ENCODE results near the gene LY6G5C. TPM values are rescaled to one million over a fixed set of nuclear protein-coding genes. Genes with fewer than 3 reads are reported as not detected.

Gene LY6G5C
- total and polyA plus RNA-seq, 5 donors from 2014 or later = 3.1 to 19.9 (median 11.4) TPM

GRCh38 chr6:31661262-31662123 is 19.4 kb downstream of the LY6G5C start:
- Histone ChIP-seq H3K4me1 (ENCODE audit: control insufficient read depth, insufficient read depth, low read length, poor library complexity, severe bottlenecking) (peaks cover 75% of the 10 kb centered on the region), H3K9me3 (ENCODE audit: control insufficient read depth in 2 of 2, low read length in 2 of 2) (no peaks in the 10 kb centered on the region), H3K4me3 (ENCODE audit: low read depth, low read length) (peak overlapping the region; percentile 76), H3K27ac (ENCODE audit: insufficient read depth, low read length, poor library complexity, severe bottlenecking) (peak overlapping the region; percentile 76), H3K36me3 (ENCODE audit: control insufficient read depth, insufficient read depth, low read length) (peaks cover 18% of the 10 kb centered on the region), H3K27me3 (ENCODE audit: control insufficient read depth, insufficient read depth, low read length) (no peaks in the 10 kb centered on the region)
- H3K27ac Mint-ChIP-seq = peak overlapping the region; percentile 90 to 94 (median 93)
- H3K9me3 Mint-ChIP-seq = no peaks in the 10 kb centered on the region
- H3K27me3 Mint-ChIP-seq = no peaks in the 10 kb centered on the region
- no peak for ATAC-seq (ENCODE audit: low read depth in 2 of 2)
- peak overlapping the region; percentile 92 to 99 (median 96) for H3K4me3 Mint-ChIP-seq
- peaks cover 0 to 87% (median 60%) of the 10 kb centered on the region in 4 donors for H3K4me1 Mint-ChIP-seq
- no peak for DNase-seq
- peaks cover 12% of the 10 kb centered on the region for H3K36me3 Mint-ChIP-seq

GRCh38 chr6:31660381-31661261 is 20.2 kb downstream of the LY6G5C start, which contains the start of gene C6orf47:
C6orf47 (minus strand) TSS chr6:31660778; CDS start chr6:31659947, 831 bp downstream.
- peak; percentile 70 to 85 (median 72) for DNase-seq
- H3K9me3 Mint-ChIP-seq = no peaks in the 10 kb centered on the region
- H3K4me3 Mint-ChIP-seq = peak within 1 kb of the TSS; percentile 92 to 99 (median 96)
- peak; percentile 65 to 70 for ATAC-seq (ENCODE audit: low read depth in 2 of 2)
- no peaks in the 10 kb centered on the region for H3K9me3 ChIP-seq (ENCODE audit: control insufficient read depth in 2 of 2, low read length in 2 of 2)
- peaks cover 0 to 88% (median 58%) of the 10 kb centered on the region in 4 donors for H3K4me1 Mint-ChIP-seq
- H3K27me3 ChIP-seq (ENCODE audit: control insufficient read depth, insufficient read depth, low read length) = no peaks in the 10 kb centered on the region
- peak within 1 kb of the TSS; percentile 93 to 95 (median 94) for H3K27ac Mint-ChIP-seq
- H3K27ac ChIP-seq (ENCODE audit: insufficient read depth, low read length, poor library complexity, severe bottlenecking) = peak within 1 kb of the TSS; percentile 76
- peak within 1 kb of the TSS; percentile 90 for H3K4me3 ChIP-seq (ENCODE audit: low read depth, low read length)
- peaks cover 70% of the 10 kb centered on the region for H3K4me1 ChIP-seq (ENCODE audit: control insufficient read depth, insufficient read depth, low read length, poor library complexity, severe bottlenecking)
- no peaks in the 10 kb centered on the region for H3K27me3 Mint-ChIP-seq
- H3K36me3 Mint-ChIP-seq = peaks cover 17% of the 10 kb centered on the region
- peaks cover 22% of the 10 kb centered on the region for H3K36me3 ChIP-seq (ENCODE audit: control insufficient read depth, insufficient read depth, low read length)

- peak overlapping the region; percentile 92 to 99 (median 96) for H3K4me3 Mint-ChIP-seq
- no peaks in the 10 kb centered on the region for H3K27me3 ChIP-seq (ENCODE audit: control insufficient read depth, insufficient read depth, low read length)
- no peaks in the 10 kb centered on the region for H3K27me3 Mint-ChIP-seq
- peak overlapping the region; percentile 90 for H3K4me3 ChIP-seq (ENCODE audit: low read depth, low read length)
- peaks cover 20% of the 10 kb centered on the region for H3K36me3 Mint-ChIP-seq
- ATAC-seq (ENCODE audit: low read depth in 2 of 2) (peak; percentile 38 to 48), DNase-seq (peak in 2 of 3 donors; percentile 21 to 72)
- peaks cover 0 to 90% (median 57%) of the 10 kb centered on the region in 4 donors for H3K4me1 Mint-ChIP-seq
- H3K36me3 ChIP-seq (ENCODE audit: control insufficient read depth, insufficient read depth, low read length) = peaks cover 22% of the 10 kb centered on the region
- H3K4me1 ChIP-seq (ENCODE audit: control insufficient read depth, insufficient read depth, low read length, poor library complexity, severe bottlenecking) = peaks cover 70% of the 10 kb centered on the region
- peak overlapping the region; percentile 76 for H3K27ac ChIP-seq (ENCODE audit: insufficient read depth, low read length, poor library complexity, severe bottlenecking)
- no peaks in the 10 kb centered on the region for H3K9me3 Mint-ChIP-seq
- peak overlapping the region; percentile 93 to 95 (median 94) for H3K27ac Mint-ChIP-seq
- no peaks in the 10 kb centered on the region for H3K9me3 ChIP-seq (ENCODE audit: control insufficient read depth in 2 of 2, low read length in 2 of 2)
Measured at GRCh38 chr6:31659649-31660380, 21.1 kb downstream of the LY6G5C start.

- H3K27me3 ChIP-seq (ENCODE audit: control insufficient read depth, insufficient read depth, low read length) = no peaks in the 10 kb centered on the region
- H3K9me3 ChIP-seq (ENCODE audit: control insufficient read depth in 2 of 2, low read length in 2 of 2) = no peaks in the 10 kb centered on the region
- Mint-ChIP-seq H3K27ac (peak overlapping the region; percentile 88 to 94 (median 93)), H3K9me3 (no peaks in the 10 kb centered on the region), H3K4me3 (peak overlapping the region; percentile 92 to 99 (median 96)), H3K27me3 (no peaks in the 10 kb centered on the region), H3K4me1 (peaks cover 4 to 83% (median 51%) of the 10 kb centered on the region in 4 donors), H3K36me3 (peaks cover 18% of the 10 kb centered on the region)
- ATAC-seq (ENCODE audit: low read depth in 2 of 2) (no peak), DNase-seq (no peak)
- peaks cover 64% of the 10 kb centered on the region for H3K4me1 ChIP-seq (ENCODE audit: control insufficient read depth, insufficient read depth, low read length, poor library complexity, severe bottlenecking)
- H3K4me3 ChIP-seq (ENCODE audit: low read depth, low read length) = peak overlapping the region; percentile 90
- H3K36me3 ChIP-seq (ENCODE audit: control insufficient read depth, insufficient read depth, low read length) = peaks cover 22% of the 10 kb centered on the region
- H3K27ac ChIP-seq (ENCODE audit: insufficient read depth, low read length, poor library complexity, severe bottlenecking) = peak overlapping the region; percentile 76
Measured at GRCh38 chr6:31658983-31659648, 21.8 kb downstream of the LY6G5C start.

- Mint-ChIP-seq H3K9me3 (no peaks in the 10 kb centered on the region), H3K4me3 (peak overlapping the region; percentile 90 to 99 (median 93)), H3K27me3 (no peaks in the 10 kb centered on the region), H3K4me1 (peaks cover 4 to 78% (median 43%) of the 10 kb centered on the region in 4 donors), H3K27ac (peak overlapping the region; percentile 90 to 94 (median 93)), H3K36me3 (peaks cover 15% of the 10 kb centered on the region)
- Histone ChIP-seq H3K27me3 (ENCODE audit: control insufficient read depth, insufficient read depth, low read length) (no peaks in the 10 kb centered on the region), H3K36me3 (ENCODE audit: control insufficient read depth, insufficient read depth, low read length) (peaks cover 22% of the 10 kb centered on the region), H3K9me3 (ENCODE audit: control insufficient read depth in 2 of 2, low read length in 2 of 2) (no peaks in the 10 kb centered on the region), H3K27ac (ENCODE audit: insufficient read depth, low read length, poor library complexity, severe bottlenecking) (peak overlapping the region; percentile 76), H3K4me1 (ENCODE audit: control insufficient read depth, insufficient read depth, low read length, poor library complexity, severe bottlenecking) (peaks cover 61% of the 10 kb centered on the region), H3K4me3 (ENCODE audit: low read depth, low read length) (no peak overlapping the region)
- no peak for DNase-seq
- ATAC-seq (ENCODE audit: low read depth in 2 of 2) = no peak
Measured at GRCh38 chr6:31658158-31658688, 22.6 kb downstream of the LY6G5C start.

GRCh38 chr6:31657406-31658157 is 23.3 kb downstream of the LY6G5C start:
- H3K36me3 Mint-ChIP-seq = peaks cover 15% of the 10 kb centered on the region
- no peaks in the 10 kb centered on the region for H3K9me3 ChIP-seq (ENCODE audit: control insufficient read depth in 2 of 2, low read length in 2 of 2)
- H3K4me1 ChIP-seq (ENCODE audit: control insufficient read depth, insufficient read depth, low read length, poor library complexity, severe bottlenecking) = peaks cover 57% of the 10 kb centered on the region
- H3K4me3 ChIP-seq (ENCODE audit: low read depth, low read length) = no peak overlapping the region
- H3K36me3 ChIP-seq (ENCODE audit: control insufficient read depth, insufficient read depth, low read length) = peaks cover 22% of the 10 kb centered on the region
- peak overlapping the region; percentile 48 to 93 (median 85) for H3K27ac Mint-ChIP-seq
- peak overlapping the region; percentile 76 for H3K27ac ChIP-seq (ENCODE audit: insufficient read depth, low read length, poor library complexity, severe bottlenecking)
- H3K9me3 Mint-ChIP-seq = no peaks in the 10 kb centered on the region
- ATAC-seq (ENCODE audit: low read depth in 2 of 2) = no peak
- H3K27me3 Mint-ChIP-seq = peaks cover 5% of the 10 kb centered on the region
- peaks cover 4 to 78% (median 44%) of the 10 kb centered on the region in 4 donors for H3K4me1 Mint-ChIP-seq
- H3K4me3 Mint-ChIP-seq = peak overlapping the region; percentile 61 to 99 (median 93)
- no peaks in the 10 kb centered on the region for H3K27me3 ChIP-seq (ENCODE audit: control insufficient read depth, insufficient read depth, low read length)
- peak in 2 of 3 donors; percentile 23 to 58 for DNase-seq

Data from CD4-positive, CD25-positive, alpha-beta regulatory T cell (primary cell).